ENCODE measurements around the gene RHOT2. TPM values are rescaled to one million over a fixed set of nuclear protein-coding genes. Genes with fewer than 3 reads are reported as not detected.
A peak's percentile ranks its signal among the peaks of the same experiment; 100 is the strongest.

Gene RHOT2
- total RNA-seq, 1 experiment from 2014 or later = 163 TPM

DNA sequence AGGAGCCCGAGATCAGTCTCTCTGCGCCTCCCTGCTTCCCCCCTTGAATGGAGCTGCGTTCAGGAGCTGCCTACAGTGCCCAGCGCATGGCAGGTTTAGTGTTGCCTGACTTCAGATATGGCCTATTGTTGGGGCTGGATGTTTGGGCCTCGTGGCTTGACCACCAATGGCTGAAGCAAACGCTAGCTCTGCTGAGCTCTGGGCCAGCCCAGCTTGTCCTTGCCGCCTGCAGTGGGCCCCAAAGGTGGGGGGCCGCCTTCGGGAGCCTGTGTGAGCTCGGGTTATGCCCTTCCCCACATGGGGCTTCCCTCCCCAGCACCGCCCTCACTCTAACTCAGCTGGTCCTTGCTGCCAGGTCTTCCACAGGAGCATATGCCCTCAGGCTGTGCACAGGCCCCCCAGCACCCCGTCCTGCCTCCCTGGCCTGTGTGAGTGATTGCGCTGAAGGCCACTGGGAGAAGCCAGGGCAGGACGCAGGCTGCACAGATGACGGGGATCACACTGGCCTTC lies 29.8 kb upstream of the RHOT2 start:
- Mint-ChIP-seq H3K4me3 (ENCODE audit: low read depth, unreplicated experiment) (peak overlapping the region; percentile 87), H3K27ac (ENCODE audit: unreplicated experiment) (no peak overlapping the region), H3K36me3 (ENCODE audit: insufficient read depth, unreplicated experiment) (peaks cover 69% of the 10 kb centered on the region), H3K9me3 (ENCODE audit: low read depth, unreplicated experiment) (no peaks in the 10 kb centered on the region), H3K27me3 (ENCODE audit: unreplicated experiment) (no peaks in the 10 kb centered on the region), H3K4me1 (ENCODE audit: low read depth, unreplicated experiment) (peaks cover 8% of the 10 kb centered on the region)
- CTCF ChIA-PET = no interaction called here
- TF ChIP-seq, protein P1, sequence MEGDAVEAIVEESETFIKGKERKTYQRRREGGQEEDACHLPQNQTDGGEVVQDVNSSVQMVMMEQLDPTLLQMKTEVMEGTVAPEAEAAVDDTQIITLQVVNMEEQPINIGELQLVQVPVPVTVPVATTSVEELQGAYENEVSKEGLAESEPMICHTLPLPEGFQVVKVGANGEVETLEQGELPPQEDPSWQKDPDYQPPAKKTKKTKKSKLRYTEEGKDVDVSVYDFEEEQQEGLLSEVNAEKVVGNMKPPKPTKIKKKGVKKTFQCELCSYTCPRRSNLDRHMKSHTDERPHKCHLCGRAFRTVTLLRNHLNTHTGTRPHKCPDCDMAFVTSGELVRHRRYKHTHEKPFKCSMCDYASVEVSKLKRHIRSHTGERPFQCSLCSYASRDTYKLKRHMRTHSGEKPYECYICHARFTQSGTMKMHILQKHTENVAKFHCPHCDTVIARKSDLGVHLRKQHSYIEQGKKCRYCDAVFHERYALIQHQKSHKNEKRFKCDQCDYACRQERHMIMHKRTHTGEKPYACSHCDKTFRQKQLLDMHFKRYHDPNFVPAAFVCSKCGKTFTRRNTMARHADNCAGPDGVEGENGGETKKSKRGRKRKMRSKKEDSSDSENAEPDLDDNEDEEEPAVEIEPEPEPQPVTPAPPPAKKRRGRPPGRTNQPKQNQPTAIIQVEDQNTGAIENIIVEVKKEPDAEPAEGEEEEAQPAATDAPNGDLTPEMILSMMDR (IDR thresholded peaks at IDR 0.05; ENCODE audit: unreplicated experiment) = no peak
- intact Hi-C loops (cut with micrococcal nuclease; ENCODE audit: unreplicated experiment) = loop anchor here (10.0 kb wide), 1 partner anchor 113 kb away; the partner anchor contains the start of gene CAPN15
- DNase-seq = no peak
- no TSS peak for BruUV-seq (replicated peaks)

DNA sequence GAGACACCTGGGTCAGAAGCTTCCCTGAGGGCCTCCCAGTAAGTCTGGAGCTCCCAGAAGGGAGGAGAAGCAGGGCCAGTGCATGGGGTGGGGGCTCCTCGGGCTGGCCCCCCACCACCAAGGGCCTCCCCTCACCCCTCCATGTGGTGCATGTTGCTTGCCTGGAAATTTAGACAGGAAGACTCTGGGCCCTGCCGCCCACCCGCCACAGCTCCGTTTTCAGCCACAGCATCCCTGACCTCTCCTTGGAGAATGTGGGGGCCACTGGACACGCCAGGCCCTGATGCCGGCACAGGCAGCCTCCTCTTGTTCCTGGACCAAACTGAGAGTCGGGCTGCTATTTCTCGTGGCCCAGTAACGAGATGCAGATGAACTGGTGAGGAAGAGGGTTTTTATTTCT lies 29.1 kb upstream of the RHOT2 start:
- BruUV-seq (replicated peaks) = no TSS peak
- H3K9me3 Mint-ChIP-seq (ENCODE audit: low read depth, unreplicated experiment) = no peaks in the 10 kb centered on the region
- H3K4me3 Mint-ChIP-seq (ENCODE audit: low read depth, unreplicated experiment) = no peak overlapping the region
- H3K4me1 Mint-ChIP-seq (ENCODE audit: low read depth, unreplicated experiment) = peaks cover 13% of the 10 kb centered on the region
- intact Hi-C loops (cut with micrococcal nuclease; ENCODE audit: unreplicated experiment) = loop anchor here (10.0 kb wide), 1 partner anchor 114 kb away; the partner anchor contains the start of gene CAPN15
- TF ChIP-seq, protein P1 (IDR thresholded peaks at IDR 0.05; ENCODE audit: unreplicated experiment) = no peak
- H3K27ac Mint-ChIP-seq (ENCODE audit: unreplicated experiment) = no peak overlapping the region
- no peaks in the 10 kb centered on the region for H3K27me3 Mint-ChIP-seq (ENCODE audit: unreplicated experiment)
- no peak for DNase-seq
- CTCF ChIA-PET = no interaction called here
- peaks cover 70% of the 10 kb centered on the region for H3K36me3 Mint-ChIP-seq (ENCODE audit: insufficient read depth, unreplicated experiment)

DNA sequence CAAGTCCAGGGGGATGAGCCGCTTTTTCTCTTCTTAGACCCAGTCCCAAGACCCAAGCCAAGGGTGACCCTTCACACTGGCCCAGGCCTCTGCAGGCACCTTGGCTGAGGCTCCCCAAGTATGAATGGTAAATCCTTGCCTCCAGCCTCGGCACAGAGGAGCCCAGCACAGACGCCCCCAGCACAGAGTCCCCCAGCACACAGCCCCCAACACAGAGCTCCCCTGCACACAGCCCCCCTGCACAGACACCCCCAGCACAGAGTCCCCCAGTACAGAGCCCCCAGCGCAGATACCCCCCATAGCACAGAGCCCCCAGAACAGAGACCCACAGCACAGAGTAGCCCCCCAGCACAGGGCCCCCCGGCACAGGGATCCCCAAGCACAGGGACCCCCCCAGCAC lies 27.3 kb upstream of the RHOT2 start:
- CTCF ChIA-PET = no interaction called here
- DNase-seq = no peak
- no peaks in the 10 kb centered on the region for H3K9me3 Mint-ChIP-seq (ENCODE audit: low read depth, unreplicated experiment)
- H3K27ac Mint-ChIP-seq (ENCODE audit: unreplicated experiment) = no peak overlapping the region
- peaks cover 71% of the 10 kb centered on the region for H3K36me3 Mint-ChIP-seq (ENCODE audit: insufficient read depth, unreplicated experiment)
- H3K4me3 Mint-ChIP-seq (ENCODE audit: low read depth, unreplicated experiment) = peak overlapping the region; percentile 55
- BruUV-seq (replicated peaks) = no TSS peak
- intact Hi-C loops (cut with micrococcal nuclease; ENCODE audit: unreplicated experiment) = no loop called here
- TF ChIP-seq, protein P1 (IDR thresholded peaks at IDR 0.05; ENCODE audit: unreplicated experiment) = no peak
- H3K4me1 Mint-ChIP-seq (ENCODE audit: low read depth, unreplicated experiment) = peaks cover 31% of the 10 kb centered on the region
- H3K27me3 Mint-ChIP-seq (ENCODE audit: unreplicated experiment) = no peaks in the 10 kb centered on the region

DNA sequence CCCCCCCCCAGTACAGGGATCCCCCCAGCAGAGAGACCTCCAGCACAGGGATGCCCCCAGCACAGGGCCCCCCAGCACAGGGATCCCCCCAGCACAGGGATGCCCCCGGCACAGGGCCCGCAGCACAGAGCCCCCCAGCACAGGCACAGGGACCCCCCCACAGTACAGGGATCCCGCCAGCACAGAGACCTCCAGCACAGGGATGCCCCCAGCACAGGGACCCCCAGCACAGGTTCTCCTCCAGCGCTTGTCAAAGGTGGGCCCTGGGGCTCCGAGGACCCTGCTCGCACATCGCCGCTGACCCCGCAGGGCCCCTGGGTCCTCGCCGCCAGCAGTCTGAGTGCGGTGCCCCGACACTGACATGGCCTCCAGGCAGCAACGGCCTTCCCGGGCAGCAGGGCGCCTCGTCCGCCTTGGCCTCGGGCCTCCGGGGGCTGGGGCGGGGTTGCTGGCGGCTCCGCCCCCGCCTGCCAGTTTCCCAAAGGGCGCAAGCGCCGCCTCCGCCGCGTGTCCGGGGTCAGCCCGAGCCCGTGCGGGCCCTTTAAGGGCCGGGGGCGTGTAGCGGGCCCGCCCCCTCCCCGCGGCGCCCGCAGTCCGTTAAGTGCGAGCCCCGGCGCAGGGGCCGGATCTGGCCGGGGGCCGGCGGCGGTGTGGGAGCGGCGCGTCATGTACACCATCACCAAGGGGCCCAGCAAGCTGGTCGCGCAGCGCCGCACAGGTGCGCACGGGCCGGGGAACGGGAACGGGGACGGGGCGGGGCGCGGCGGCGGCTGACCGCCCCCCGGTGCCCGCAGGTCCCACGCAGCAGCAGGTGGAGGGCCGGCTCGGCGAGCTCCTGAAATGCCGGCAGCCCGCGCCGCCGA lies 26.4 kb upstream of the RHOT2 start, which contains the start of gene MCRIP2:
Gene MCRIP2 (plus strand): TSS at position 503 of the 863 bp plus-strand sequence. CDS start 164 bp downstream, at position 667.
- intact Hi-C loops (cut with micrococcal nuclease; ENCODE audit: unreplicated experiment) = no loop called here
- peak; percentile 93 for DNase-seq
- H3K4me1 Mint-ChIP-seq (ENCODE audit: low read depth, unreplicated experiment) = peaks cover 35% of the 10 kb centered on the region
- peaks cover 71% of the 10 kb centered on the region for H3K36me3 Mint-ChIP-seq (ENCODE audit: insufficient read depth, unreplicated experiment)
- no peaks in the 10 kb centered on the region for H3K27me3 Mint-ChIP-seq (ENCODE audit: unreplicated experiment)
- no TSS peak for BruUV-seq (replicated peaks)
- H3K4me3 Mint-ChIP-seq (ENCODE audit: low read depth, unreplicated experiment) = peak within 1 kb of the TSS; percentile 76
- no peak within 1 kb of the TSS for H3K27ac Mint-ChIP-seq (ENCODE audit: unreplicated experiment)
- TF ChIP-seq, protein P1 (IDR thresholded peaks at IDR 0.05; ENCODE audit: unreplicated experiment) = no peak
- no peaks in the 10 kb centered on the region for H3K9me3 Mint-ChIP-seq (ENCODE audit: low read depth, unreplicated experiment)
- CTCF ChIA-PET = no interaction called here
